ENCODE data around the gene ICOS.

DNA sequence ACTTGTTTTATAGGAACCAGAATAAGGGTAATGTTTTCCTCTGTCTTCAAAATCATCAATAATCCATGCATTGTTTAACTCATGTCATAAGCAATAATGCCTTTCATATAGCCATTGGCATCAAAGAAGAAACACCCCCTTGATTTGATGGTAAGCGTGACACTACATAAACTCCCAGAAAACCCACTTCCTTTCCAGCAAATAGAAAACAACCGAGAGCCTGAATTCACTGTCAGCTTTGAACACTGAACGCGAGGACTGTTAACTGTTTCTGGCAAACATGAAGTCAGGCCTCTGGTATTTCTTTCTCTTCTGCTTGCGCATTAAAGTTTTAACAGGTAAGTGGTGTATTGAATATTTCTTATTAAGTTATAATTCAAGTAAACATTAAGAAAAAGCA is at the start of gene ICOS:
- TF ChIP-seq, protein P1, sequence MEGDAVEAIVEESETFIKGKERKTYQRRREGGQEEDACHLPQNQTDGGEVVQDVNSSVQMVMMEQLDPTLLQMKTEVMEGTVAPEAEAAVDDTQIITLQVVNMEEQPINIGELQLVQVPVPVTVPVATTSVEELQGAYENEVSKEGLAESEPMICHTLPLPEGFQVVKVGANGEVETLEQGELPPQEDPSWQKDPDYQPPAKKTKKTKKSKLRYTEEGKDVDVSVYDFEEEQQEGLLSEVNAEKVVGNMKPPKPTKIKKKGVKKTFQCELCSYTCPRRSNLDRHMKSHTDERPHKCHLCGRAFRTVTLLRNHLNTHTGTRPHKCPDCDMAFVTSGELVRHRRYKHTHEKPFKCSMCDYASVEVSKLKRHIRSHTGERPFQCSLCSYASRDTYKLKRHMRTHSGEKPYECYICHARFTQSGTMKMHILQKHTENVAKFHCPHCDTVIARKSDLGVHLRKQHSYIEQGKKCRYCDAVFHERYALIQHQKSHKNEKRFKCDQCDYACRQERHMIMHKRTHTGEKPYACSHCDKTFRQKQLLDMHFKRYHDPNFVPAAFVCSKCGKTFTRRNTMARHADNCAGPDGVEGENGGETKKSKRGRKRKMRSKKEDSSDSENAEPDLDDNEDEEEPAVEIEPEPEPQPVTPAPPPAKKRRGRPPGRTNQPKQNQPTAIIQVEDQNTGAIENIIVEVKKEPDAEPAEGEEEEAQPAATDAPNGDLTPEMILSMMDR (IDR thresholded peaks at IDR 0.05; ENCODE audit: low read depth, low read length, missing input control) = no peak
- TF ChIP-seq JUND (IDR thresholded peaks at IDR 0.05) = no peak
- TF ChIP-seq ZBTB33 (IDR thresholded peaks at IDR 0.05) = no peak
- TF ChIP-seq SP1 (IDR thresholded peaks at IDR 0.05) = no peak
- no peak for TF ChIP-seq RAD21 (IDR thresholded peaks at IDR 0.05)
- TF ChIP-seq FOXA2 (IDR thresholded peaks at IDR 0.05) = no peak
- TF ChIP-seq MAX (IDR thresholded peaks at IDR 0.05) = no peak
- TF ChIP-seq, protein P2, sequence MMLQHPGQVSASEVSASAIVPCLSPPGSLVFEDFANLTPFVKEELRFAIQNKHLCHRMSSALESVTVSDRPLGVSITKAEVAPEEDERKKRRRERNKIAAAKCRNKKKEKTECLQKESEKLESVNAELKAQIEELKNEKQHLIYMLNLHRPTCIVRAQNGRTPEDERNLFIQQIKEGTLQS (IDR thresholded peaks at IDR 0.05) = no peak
- TF ChIP-seq, protein P3, sequence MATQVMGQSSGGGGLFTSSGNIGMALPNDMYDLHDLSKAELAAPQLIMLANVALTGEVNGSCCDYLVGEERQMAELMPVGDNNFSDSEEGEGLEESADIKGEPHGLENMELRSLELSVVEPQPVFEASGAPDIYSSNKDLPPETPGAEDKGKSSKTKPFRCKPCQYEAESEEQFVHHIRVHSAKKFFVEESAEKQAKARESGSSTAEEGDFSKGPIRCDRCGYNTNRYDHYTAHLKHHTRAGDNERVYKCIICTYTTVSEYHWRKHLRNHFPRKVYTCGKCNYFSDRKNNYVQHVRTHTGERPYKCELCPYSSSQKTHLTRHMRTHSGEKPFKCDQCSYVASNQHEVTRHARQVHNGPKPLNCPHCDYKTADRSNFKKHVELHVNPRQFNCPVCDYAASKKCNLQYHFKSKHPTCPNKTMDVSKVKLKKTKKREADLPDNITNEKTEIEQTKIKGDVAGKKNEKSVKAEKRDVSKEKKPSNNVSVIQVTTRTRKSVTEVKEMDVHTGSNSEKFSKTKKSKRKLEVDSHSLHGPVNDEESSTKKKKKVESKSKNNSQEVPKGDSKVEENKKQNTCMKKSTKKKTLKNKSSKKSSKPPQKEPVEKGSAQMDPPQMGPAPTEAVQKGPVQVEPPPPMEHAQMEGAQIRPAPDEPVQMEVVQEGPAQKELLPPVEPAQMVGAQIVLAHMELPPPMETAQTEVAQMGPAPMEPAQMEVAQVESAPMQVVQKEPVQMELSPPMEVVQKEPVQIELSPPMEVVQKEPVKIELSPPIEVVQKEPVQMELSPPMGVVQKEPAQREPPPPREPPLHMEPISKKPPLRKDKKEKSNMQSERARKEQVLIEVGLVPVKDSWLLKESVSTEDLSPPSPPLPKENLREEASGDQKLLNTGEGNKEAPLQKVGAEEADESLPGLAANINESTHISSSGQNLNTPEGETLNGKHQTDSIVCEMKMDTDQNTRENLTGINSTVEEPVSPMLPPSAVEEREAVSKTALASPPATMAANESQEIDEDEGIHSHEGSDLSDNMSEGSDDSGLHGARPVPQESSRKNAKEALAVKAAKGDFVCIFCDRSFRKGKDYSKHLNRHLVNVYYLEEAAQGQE (IDR thresholded peaks at IDR 0.05) = no peak

Measured in liver (tissue), 3 donors.